HG03097 (cell line): ENCODE measurements around the gene EFNA5.

Experiments
- ATAC-seq: cut with Tn5 transposase; IDR thresholded peaks from one replicate; pipeline ENCODE4 v1.9.1; 2021; ENCODE audit not compliant: unreplicated experiment, low FRiP score

The EFNA5 gene

DNA sequence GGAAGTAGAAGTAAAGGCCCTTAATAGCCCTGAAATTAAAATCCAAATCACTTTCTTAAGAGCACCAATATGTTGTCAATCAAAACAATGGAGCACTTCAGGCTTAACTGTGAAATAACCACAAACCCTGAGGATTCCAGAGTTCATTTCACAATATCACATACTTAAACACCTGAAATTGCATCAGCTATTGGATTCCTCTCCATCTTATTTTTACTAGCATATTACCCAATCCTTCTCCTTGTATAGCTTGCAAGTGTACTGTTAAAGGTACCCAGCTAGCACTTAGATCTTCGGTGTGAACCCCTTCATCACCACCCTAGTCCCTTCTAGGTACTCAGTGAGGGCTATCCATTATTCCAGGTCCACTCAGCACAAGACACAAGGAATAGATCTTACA, 287.3 kb downstream of the EFNA5 start:
- ATAC-seq: no peak

DNA sequence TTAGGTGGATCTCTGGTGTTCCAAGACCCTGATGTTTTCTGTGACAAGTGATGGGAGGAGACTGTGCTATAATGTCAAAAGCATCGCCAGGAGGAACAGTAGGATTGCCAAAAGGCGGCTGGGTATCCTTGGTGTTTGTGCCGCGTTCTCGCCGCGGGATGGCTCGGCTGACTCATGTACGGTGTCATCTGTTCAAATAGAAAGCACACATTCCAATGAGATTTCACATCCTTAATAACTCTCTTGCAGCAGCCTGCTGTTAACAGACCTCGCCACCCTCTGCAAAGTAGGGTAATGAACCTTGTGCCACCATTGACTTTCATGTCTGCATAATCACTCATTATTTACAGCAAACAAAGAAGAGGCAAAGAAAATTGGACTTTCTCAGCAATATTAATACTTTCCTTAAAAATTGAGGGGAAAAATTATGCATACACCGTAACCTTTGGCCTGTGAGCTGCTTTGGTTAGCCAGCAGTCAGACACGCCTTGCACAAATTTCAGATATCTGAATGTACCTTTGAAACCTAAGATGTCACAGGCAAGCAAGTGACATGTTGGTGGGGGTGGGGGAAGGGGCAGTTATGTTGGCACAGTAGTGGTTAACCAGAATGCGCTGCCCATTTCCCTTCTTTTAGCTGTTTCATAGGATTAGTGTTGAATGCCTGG, 289.4 kb downstream of the EFNA5 start:
- ATAC-seq: no peak

DNA sequence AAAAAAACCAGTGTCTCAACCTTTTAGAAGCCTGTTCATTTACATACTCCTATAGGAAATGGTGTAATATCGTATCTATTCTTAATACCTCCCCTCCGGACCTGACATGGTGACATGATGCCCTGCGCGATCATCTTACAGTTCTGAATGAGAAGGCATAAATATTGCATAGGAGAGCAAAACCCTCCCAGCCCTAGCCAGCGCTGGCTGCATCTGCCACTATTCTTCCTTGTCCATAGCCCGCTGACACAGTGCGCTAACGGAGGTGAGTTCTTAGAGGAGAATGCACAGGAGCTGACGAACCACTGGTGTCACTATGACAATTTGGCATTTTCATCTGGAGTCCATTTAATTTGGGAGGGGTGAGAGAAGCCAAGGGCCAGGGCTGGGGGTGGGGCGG, 290.1 kb downstream of the EFNA5 start:
- ATAC-seq: no peak

DNA sequence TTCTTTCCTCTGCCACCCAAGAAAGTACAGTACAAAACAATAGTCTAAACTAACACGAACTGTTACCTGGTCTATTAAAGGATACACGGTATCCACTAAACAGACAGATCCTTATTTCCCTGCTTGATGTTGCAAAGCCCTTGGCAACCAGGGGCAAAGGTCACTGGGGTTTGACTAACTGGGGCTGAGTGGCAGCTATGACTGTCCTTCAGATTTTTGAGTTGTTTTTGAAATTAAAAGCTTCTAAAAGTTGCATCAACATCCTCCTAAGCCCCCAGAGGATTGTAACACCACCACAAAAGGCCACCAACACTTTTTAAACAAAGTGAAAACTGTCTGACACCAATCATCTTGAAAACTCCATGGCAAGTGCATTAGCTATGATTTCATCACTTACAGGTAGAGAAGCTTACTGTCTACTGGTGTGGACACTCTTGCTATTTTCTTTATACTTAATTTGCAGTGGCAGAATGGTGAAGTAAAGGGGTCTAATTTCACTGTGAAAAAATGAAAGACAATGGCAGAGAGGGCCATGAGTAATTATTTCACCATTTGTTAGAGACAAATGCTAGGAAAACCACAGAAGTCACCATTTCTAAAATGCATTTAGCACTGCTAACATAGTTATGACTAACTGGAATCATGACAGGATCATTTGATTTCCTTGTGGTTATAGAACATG, 292.4 kb downstream of the EFNA5 start:
- no peak for ATAC-seq

DNA sequence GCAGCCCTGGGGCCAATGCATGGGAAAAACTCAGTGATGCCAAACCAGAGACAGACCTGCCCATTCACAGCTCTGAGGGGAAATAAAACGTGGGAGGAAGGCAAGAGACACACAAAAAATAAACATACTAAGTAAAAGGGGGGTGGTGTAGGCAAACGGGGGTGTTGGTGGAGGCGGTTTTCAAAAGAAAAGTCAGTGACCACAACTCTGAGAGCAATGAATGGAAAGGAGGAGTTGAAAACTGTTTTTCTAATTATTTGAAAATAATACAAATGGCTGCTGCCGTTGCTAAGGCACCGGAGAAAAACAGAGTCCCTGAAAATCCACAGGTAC, 293.5 kb downstream of the EFNA5 start:
- ATAC-seq: no peak

DNA sequence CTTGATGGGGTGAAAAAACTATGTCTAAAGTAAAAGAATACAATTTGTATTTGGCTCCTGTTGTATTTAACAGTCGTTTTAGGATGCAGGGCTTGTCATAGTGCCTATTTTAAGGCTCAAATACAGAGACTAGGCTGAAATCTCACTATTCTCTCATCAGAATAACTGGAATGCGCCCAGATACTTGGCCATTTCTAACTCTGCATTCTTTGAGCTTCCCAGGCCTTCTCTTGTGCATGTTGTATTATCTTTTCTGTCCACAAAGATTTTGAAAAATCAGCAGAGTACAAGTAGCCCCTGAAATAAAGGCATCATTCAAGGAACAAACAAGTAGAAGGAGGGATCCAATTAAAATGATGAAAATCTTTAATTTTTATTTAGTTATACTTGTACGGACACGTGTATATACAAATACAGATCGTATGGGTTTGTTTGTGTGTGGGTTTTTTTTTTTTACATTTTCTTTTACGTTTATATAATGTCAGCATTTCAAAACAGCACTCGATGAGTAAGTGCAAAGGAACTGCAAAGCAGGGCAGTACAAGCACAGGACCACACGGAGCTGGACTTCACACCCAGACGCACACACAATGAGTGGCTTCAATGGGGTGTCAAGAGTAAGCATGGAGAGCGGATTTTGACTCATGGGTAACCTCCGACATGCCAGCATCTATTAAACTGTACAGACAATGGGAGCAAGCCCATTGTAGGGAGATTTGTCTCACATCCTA, 294.0 kb downstream of the EFNA5 start:
- ATAC-seq: no peak

DNA sequence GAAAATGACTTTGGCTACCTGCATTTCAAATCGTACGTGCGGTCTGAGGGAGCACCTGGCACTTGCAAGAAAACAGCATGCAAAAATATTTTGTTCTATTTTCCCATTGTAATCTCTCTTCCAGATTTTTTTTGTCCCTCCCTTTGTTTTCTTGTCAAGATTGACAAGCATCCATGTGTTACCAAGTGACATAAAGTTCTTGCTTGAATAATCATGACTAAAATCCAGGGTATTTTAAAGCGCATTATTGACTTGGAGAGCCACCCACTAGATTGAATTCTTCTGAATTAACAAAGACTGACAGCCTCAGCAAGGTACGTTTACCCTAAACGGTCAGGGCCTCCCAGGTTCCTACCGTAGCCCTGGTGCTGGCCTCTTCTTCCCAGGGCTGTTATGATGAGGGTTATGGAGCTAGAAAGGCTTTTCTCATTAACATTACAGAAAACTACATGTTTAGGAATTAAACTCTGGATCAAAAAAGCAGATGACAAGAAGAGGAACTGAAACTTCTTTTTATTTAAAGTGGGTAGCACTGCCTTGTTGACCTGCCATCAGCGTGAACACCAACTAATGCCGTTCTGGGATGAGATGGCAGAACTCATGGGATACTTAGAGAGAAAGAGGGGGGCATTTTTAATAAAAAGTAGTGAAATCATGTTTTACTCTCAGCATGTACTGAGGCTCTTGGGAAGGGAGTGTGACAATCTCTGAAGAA, 297.0 kb downstream of the EFNA5 start:
- peak; percentile 52 for ATAC-seq

DNA sequence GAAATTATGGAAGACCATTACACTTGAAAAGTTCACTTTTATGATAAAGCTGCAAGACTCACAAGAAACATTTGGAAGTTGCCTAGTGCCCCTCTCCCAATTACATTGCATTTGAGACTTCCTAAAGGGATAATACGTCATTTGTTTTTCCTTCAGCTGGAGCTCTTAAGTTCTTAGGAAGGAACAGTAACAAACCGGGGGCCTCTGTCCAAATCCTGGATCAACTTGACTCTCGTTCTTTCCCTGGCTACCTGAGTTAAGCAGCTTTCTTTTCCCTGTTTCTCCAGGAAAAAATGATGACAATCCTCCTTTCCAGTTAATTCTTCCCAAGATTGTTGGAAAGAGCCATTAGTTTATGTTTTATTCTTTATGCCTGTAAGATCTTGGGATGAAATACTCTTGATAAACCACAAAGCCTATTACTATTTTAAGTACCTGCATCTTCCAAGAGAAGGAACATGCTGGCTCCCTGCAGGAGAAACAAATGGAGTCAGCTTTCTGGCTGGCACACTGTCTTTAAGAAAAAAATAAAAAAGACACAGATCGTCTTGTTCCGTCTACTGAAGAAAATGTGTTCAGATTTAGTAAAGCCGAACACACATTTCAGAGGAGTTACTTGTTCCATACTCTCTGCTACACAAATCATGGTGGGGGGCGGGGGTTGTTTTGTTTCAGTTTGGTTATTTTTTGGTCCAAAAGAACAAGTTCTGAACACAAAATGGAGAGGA, 297.9 kb downstream of the EFNA5 start:
- ATAC-seq: no peak

DNA sequence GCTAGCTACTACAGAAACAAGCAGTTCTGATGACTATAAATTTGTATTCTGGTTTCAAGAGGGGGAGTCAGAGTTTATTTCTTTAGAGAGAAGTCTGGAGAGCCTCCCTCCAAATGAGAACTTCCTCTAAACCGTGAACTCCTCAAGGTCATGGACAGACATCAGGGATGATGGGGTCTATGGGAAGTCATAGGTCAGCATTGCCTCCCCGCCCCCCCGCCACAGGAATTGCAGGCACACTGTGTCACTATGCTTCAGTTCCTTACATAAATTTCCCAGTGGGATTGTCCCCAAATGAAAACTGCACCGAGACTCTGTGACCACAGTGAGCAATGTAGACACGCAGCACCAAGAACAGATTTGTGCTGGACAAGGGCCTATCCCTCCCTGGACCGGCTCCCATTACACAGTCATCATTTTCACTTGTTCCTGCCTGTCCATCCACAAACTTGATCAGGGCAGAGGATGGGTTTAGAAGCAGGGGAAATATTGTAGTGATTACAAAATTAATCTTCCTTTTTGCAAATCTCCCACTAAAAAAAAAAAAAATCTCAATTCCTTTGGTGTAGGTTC, 300.3 kb downstream of the EFNA5 start:
- no peak for ATAC-seq

DNA sequence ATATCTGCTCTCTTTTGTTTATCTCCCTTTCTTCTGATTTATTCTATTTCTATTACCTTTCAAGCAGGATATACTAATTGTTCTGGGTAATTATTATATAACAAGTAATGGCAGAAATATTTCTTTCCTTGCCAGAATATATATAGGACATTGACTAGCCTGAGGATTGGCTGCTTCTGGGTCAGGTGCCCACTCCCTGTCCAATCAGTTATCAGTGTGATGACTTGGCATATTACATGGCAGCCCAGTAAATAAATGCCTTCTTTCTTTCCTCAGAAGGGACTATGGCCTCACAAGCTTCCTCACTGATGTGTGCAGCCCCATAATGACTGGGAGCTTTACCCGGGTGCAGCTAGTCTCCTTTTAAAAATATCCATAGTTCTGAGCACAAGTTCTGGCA, 301.1 kb downstream of the EFNA5 start:
- ATAC-seq: no peak

DNA sequence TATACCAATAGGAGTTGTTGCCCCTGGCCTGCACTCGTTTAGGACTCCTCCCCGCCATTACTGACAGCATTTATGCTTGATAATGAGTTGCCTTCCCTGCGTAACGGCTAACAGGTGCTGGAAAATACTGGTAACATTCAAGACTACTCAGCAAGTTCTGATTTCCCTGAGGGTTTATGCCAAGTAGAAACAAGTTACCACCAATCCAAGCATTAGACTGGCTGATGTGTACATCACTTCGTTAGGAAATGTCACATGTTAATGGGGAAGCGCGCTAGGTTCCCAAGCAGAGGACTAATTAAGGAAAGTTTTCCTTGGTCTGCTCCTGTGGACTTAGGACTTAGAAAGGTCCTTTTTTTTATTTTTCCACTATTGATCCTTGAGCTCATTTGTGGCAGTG, 302.1 kb downstream of the EFNA5 start:
- ATAC-seq: no peak

DNA sequence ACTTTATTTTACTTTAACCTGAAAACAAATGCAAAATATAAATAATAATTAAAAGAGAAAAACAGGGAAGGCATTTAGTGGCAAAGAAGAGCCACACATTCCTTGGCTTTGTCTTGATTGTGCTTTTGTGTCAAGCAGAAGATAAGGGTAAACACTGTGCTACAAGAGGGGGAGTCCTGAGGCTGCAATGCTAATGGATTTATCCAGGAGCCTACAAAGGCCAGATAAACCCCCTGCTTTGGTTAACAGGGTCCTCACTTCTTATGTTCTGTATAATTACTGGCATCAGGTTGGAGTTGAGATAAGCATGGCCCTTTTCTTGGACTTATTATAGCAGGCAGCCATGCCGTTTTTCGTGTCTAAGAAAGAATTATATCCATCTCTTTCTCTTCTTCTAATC, 302.8 kb downstream of the EFNA5 start:
- no peak for ATAC-seq

DNA sequence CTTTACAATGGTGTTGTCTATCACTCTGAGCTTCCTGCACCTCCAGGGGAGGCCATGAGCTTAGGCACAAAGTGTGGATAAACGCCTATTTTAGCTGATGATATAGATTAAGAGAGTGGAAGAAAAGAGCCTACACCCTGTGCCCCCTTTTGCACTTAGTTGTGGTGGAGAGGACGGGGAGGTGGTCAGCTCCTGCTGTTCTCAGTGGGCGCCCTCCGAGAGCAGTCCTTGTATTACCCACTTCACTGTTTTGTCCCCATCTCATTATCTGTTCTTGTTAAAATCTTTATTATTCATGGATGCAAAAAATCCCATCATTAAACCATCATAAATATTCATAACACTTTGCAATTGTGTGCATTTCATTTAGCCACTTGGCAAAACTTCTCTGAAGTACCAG, 303.3 kb downstream of the EFNA5 start:
- ATAC-seq: no peak

DNA sequence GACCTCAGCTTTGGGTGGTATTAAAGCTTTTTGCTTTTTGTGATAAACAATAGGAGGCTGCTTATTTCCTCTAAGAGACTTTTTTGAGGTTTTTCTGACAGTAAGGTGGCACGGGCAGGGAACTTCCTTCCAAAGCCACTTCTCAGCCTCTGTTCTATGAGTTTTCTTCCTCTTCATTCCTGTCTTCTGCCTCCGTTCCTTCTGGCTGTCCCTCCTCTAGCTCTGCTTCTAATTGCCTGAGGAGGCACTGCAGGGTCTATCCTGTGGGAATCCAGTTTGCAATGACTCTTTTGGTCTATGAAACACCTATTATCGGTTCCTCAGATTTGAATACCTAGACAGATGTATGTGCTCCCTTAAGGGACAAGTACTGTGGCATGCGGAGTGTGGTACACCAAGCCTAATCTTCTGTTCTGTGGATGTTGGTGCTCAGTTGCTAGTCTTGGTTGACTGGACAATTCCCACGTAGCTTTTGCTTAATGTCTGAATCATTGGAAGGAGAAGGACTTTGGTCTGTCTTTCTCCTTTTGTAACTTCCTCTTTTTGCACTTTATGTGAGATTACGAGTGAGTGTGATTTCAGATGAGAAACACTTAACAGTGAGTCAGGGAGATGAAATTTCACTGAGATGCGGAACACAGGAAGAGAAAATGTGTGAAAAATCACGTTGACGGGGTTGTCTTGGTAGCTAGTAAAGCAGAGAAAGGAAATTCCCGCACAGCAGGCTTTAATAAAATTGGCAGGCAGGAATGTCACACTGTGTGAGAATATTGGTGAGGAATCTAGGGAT, 305.2 kb downstream of the EFNA5 start:
- peak; percentile 38 for ATAC-seq

DNA sequence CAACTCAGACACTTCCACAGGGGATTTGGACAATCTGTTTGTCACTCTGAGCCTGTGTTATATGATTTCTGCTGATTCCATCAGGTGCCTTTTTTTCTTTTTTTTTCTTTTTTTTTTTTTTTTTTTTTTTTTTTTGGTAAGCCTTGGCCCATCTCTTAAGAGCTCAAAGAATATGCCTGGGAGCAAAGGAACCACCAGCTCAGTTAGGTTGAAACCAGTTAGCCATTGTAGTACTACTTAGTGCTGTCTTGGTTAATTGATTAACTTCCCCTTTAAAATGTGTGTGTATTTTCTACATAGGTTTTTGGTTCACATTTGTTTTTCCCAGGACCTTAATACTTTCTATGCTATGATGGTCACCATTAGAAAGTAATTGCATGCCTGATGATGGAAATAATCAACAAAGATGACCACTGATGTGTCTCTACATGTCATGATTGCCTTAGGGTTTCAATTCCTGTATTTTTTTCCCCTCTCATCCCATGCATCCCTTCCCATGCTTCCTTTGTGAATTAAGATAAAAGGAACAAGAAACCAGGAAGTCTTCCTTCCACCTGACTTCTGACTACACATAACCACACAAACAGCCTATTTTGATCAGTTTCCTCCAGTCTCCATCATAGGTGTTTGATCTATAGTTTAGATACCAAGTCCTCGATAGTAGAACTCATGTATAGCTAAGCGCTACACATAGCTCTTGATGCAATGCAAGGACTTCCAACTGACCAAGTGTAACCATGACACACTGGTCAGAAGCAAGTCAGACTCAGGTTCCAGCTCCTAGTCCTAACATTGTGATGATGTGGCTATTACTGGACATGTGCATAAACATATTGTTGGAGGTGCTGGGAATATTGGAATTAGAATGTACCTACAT, 306.1 kb downstream of the EFNA5 start:
- ATAC-seq: peak; percentile 44

DNA sequence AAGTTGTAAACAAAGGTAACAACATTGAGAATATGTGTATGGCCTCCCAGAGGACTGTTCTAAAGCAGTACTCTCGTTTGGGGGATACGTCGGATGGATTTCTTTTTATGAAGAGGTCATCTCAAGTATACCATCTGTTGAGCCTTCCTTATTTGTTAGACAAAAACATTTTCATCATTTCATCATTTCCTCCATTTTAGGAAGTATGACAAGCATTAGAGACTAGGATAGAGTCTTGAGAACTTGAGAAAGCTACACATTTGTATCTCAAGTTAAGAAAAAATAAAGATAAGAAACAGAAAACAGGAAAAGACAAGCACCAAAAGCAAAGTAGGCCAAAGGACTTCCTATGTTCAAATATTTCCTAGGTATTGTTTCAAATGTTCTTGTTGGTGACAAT, 307.0 kb downstream of the EFNA5 start:
- no peak for ATAC-seq

DNA sequence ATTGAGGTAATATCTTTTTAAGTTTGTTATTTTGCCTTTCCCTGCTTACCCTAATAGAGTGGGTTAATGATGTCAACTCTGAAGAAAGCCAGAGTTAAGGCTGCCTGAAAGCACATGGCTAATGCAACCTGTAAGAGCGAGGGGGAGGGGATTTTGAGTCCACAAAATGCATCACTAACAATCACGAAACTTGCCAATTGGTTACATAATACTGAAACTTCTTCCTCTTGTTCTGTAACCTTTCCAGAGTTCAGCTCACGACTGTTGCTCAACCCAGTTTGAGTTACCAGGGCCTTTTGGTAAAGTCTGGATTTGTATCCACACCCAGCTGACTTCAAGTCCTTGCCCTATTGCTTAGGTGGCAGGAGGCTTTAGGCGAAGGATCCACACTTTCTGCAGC, 308.8 kb downstream of the EFNA5 start:
- ATAC-seq: no peak

DNA sequence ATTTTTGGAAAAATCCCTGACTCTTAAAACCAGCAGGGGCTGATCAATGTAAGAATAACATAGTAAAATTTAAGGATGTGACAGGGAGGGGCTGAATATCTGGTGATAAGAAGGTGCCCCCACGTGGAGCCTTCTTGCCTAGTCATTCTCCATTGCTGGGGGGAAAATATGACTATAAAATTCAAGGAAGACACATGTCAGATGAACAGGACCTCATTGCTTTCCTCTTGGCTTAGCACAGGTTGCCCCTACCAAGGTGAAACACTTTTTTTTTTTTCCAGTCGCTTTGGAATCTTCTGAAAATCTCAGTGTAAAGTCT, 310.9 kb downstream of the EFNA5 start:
- ATAC-seq: no peak
